Neural cell (in vitro differentiated cells): ENCODE data around the gene VPS13C.

Experiments
- POLR2AphosphoS5 ChIP-seq: IDR thresholded peaks from 2 replicates; pipeline ENCODE4 v1.6.1; 2012
- TF ChIP-seq, protein P1 (sequence below): fragments of 450-650 bp; IDR thresholded peaks from 2 replicates; pipeline ENCODE4 v1.5.1; 2014; ENCODE audit warnings: antibody characterized with exemption, mild to moderate bottlenecking, moderate library complexity; ENCODE audit not compliant: poor library complexity, severe bottlenecking

GRCh38 chr15:61853195-61853594 lies 207.1 kb downstream of the VPS13C start:
- TF ChIP-seq, protein P1, sequence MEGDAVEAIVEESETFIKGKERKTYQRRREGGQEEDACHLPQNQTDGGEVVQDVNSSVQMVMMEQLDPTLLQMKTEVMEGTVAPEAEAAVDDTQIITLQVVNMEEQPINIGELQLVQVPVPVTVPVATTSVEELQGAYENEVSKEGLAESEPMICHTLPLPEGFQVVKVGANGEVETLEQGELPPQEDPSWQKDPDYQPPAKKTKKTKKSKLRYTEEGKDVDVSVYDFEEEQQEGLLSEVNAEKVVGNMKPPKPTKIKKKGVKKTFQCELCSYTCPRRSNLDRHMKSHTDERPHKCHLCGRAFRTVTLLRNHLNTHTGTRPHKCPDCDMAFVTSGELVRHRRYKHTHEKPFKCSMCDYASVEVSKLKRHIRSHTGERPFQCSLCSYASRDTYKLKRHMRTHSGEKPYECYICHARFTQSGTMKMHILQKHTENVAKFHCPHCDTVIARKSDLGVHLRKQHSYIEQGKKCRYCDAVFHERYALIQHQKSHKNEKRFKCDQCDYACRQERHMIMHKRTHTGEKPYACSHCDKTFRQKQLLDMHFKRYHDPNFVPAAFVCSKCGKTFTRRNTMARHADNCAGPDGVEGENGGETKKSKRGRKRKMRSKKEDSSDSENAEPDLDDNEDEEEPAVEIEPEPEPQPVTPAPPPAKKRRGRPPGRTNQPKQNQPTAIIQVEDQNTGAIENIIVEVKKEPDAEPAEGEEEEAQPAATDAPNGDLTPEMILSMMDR = no peak
- TF ChIP-seq POLR2AphosphoS5 = no peak
